GM21737 (cell line): ENCODE measurements around the gene ELOVL6.
"Not testable (repeated sequence)": the region's sequence is repeated elsewhere in the genome, so short reads cannot be mapped to it uniquely, and the experiment has no call there.

ENCODE experiments used
- ATAC-seq: cut with Tn5 transposase; IDR thresholded peaks from one replicate; pipeline ENCODE4 v1.9.1; 2021; ENCODE audit warnings: mild to moderate bottlenecking, moderate library complexity; ENCODE audit not compliant: unreplicated experiment

ELOVL6 gene

GRCh38 chr4:110163327-110164069 lies 34.9 kb downstream of the ELOVL6 start:
- no peak for ATAC-seq

- ATAC-seq: no peak
Measured at GRCh38 chr4:110160618-110161017, 37.8 kb downstream of the ELOVL6 start.

GRCh38 chr4:110159541-110159940 lies 38.9 kb downstream of the ELOVL6 start:
- no peak for ATAC-seq

GRCh38 chr4:110157580-110157979 lies 40.8 kb downstream of the ELOVL6 start:
- ATAC-seq: no peak

GRCh38 chr4:110157166-110157565 lies 41.2 kb downstream of the ELOVL6 start:
- ATAC-seq: not testable (repeated sequence)

GRCh38 chr4:110156442-110156841 lies 42.0 kb downstream of the ELOVL6 start:
- no peak for ATAC-seq

- ATAC-seq: no peak
Measured at GRCh38 chr4:110155654-110156053, 42.8 kb downstream of the ELOVL6 start.

GRCh38 chr4:110154582-110154981 lies 43.8 kb downstream of the ELOVL6 start:
- no peak for ATAC-seq

GRCh38 chr4:110152386-110152785 lies 46.0 kb downstream of the ELOVL6 start:
- ATAC-seq: no peak

GRCh38 chr4:110149089-110149488 lies 49.3 kb downstream of the ELOVL6 start:
- no peak for ATAC-seq

- ATAC-seq: no peak
Measured at GRCh38 chr4:110142461-110142860, 56.0 kb downstream of the ELOVL6 start.

- ATAC-seq: no peak
Measured at GRCh38 chr4:110139815-110140214, 58.6 kb downstream of the ELOVL6 start.

- no peak for ATAC-seq
Measured at GRCh38 chr4:110139111-110139510, 59.3 kb downstream of the ELOVL6 start.

- no peak for ATAC-seq
Measured at GRCh38 chr4:110138551-110138950, 59.9 kb downstream of the ELOVL6 start.

- ATAC-seq: no peak
Measured at GRCh38 chr4:110137829-110138228, 60.6 kb downstream of the ELOVL6 start.

- no peak for ATAC-seq
Measured at GRCh38 chr4:110135523-110135922, 62.9 kb downstream of the ELOVL6 start.

- no peak for ATAC-seq
Measured at GRCh38 chr4:110135076-110135475, 63.3 kb downstream of the ELOVL6 start.

GRCh38 chr4:110134269-110134869 lies 64.0 kb downstream of the ELOVL6 start:
- no peak for ATAC-seq

GRCh38 chr4:110132816-110133719 lies 65.3 kb downstream of the ELOVL6 start:
- no peak for ATAC-seq

GRCh38 chr4:110131916-110132315 lies 66.5 kb downstream of the ELOVL6 start:
- ATAC-seq: no peak

GRCh38 chr4:110130576-110131358 lies 67.6 kb downstream of the ELOVL6 start:
- ATAC-seq: no peak
